ENCODE measurements around the gene GABARAP.

DNA sequence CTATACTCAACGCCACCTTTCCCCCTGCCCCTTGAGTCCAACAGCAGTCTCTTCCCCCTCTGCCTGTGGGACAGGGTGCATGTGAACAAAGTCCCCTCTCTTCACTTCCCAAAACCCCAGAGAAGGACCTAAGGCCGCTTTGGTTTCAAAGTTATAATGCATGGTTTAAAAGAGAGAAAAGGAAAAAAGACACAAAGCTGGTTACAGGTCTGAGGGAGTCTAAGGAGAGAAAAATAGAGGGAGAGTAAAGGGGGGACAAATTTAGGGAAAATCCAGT, 1.1 kb upstream of the GABARAP start:
- TF ChIP-seq, protein P1, sequence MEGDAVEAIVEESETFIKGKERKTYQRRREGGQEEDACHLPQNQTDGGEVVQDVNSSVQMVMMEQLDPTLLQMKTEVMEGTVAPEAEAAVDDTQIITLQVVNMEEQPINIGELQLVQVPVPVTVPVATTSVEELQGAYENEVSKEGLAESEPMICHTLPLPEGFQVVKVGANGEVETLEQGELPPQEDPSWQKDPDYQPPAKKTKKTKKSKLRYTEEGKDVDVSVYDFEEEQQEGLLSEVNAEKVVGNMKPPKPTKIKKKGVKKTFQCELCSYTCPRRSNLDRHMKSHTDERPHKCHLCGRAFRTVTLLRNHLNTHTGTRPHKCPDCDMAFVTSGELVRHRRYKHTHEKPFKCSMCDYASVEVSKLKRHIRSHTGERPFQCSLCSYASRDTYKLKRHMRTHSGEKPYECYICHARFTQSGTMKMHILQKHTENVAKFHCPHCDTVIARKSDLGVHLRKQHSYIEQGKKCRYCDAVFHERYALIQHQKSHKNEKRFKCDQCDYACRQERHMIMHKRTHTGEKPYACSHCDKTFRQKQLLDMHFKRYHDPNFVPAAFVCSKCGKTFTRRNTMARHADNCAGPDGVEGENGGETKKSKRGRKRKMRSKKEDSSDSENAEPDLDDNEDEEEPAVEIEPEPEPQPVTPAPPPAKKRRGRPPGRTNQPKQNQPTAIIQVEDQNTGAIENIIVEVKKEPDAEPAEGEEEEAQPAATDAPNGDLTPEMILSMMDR (IDR thresholded peaks at IDR 0.05; ENCODE audit: poor library complexity): no peak
- TF ChIP-seq EZH2 (IDR thresholded peaks at IDR 0.05; ENCODE audit: borderline replicate concordance) (no peak), EZH2phosphoT487 (IDR thresholded peaks at IDR 0.05; ENCODE audit: low read depth, severe bottlenecking, unreplicated experiment) (no peak)

All from hepatocyte (in vitro differentiated cells).